HG02885 (cell line): ENCODE measurements around the gene IGF1R.
"Not testable (repeated sequence)": the region's sequence is repeated elsewhere in the genome, so short reads cannot be mapped to it uniquely, and the experiment has no call there.

ENCODE experiments used
- ATAC-seq: cut with Tn5 transposase; IDR thresholded peaks from one replicate; pipeline ENCODE4 v1.9.1; 2021; ENCODE audit warnings: mild to moderate bottlenecking; ENCODE audit not compliant: unreplicated experiment, poor library complexity

The IGF1R gene

DNA sequence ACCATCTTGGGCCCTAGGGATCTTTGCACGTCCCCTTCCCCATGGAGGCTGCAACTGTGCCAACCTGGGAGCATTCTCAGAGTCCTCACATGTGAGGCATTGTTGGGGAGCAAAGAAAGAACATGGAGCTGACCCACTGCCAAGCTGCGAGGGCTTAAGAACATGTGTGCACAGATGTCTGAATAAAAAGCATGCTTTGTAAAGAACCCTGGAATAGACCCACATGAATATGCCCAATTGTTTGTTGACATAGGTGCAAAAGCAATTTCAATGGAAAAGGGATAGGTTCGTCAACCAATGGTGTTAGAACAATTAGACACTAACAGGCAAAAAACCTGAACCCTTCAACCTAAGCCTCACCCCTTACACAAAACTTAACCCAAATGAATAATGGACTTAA is 349.9 kb downstream of the IGF1R start:
- ATAC-seq = no peak

DNA sequence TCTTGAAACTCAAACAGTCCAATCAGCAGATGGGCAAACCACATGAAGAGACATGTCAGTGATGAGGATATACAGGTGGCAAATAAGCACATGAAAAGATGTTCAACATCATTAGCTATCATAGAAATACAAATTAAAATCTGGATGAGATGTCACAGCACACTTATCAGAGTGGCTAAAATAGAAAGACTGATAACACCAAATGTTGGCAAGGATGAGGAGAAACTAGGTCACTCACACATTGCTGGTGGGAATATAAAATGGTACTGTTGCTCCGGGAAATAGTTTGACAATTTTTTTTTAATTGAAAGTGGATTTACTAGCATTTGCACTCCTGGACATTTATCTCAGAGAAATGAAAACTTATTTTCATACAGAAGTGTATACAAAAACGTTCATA is 350.9 kb downstream of the IGF1R start:
- no peak for ATAC-seq

DNA sequence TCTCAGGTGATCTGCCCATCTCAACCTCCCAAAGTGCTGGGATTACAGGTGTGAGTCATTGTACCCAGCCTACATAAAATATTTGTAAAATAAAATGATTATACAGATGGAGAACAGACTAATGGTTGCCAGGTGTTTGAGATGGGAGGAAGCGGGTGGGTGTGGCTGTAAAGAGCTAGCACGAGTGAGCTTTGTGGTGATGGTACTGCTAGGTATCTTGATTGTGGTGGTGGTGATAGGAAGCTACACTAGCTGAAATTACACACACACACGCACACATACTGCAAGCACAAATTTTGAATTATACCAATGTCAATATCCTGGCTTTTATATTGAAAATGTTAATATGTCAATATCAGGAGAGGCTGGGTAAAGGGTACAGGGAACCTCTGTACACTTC is 353.9 kb downstream of the IGF1R start:
- no peak for ATAC-seq

DNA sequence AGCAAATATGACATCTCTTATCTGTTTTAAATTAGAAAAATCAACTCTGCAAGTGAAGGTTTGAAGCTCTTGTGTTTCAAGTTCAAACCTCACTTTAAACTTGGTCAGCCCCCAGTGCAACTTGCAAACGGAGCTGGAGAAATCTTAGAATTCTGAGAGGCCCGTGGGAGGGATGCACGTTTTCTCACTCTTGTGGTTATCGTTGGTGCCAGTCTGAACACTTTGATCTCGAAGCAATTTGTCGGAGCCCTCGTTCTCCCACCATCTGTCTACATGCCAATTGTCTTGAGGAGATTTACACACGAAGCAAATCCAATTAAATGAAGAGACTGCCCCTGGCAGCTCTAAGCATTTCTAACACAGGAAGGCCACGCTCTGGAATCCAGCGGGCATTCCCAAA is 355.0 kb downstream of the IGF1R start:
- not testable (repeated sequence) for ATAC-seq

DNA sequence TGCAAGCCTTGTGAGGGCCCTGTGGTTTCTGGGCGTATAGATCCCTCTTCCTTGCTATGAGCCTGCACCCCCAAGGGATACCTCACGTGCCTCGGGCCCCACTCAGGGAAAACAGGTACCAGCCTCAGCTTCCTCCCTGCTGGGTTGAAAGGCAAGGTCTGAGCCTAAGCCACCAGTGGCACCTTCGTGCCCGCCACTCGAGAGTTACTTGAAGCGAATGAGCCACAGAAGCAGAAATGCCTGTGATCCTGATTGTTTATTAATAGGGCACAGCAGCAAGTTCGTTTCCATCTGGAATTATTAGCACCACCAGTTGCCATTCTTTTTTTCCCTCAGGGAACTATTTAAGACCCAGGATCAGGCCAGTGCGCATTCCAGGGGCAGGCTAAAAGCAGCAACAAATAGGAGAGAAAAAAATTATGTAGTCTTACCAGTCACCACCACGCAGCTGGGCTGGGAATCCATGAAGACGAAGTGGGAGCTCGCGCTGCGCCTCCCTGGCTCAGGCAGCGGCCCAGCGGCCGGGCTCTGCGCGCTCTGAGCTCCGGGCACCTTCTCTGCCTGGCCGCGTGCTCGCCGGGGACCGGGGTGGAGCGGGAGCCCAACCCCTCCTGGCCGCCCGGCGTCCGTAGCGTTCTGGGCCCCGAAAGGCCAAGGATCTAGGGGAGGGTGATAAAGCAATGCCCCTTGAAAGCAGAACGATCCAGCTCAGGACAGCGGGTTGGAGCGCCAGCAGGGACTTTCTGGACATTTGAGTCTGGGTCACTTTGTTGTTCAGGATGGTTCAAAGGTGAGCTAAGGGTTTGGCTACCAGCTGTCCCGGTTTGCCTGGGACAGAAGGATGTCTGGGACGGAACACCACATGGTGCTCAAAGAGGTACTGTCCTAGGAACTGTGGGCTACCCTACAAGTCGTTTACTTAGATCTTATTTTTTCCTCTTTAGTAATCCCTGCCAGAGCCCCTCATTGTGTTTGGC is 356.9 kb downstream of the IGF1R start:
- ATAC-seq = not testable (repeated sequence)

DNA sequence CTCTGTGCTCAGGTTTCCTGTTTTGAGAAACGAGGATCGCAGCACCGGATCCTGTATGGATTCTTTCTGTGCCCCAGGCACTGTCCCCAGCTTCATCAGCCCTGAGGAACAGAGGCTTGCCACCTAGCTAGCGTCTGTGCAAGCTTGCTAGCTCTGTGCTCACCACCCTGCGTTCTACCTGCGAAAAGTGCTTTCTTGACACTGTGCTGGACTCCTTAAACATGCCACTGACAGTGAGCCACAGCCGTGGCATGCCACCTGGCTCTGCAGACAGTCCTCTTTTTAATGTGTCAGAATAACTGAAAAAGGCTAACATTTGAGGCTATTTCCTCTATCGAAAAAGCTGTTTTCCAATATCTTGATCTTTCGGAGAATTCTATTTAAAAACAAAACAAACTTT is 357.8 kb downstream of the IGF1R start:
- no peak for ATAC-seq

DNA sequence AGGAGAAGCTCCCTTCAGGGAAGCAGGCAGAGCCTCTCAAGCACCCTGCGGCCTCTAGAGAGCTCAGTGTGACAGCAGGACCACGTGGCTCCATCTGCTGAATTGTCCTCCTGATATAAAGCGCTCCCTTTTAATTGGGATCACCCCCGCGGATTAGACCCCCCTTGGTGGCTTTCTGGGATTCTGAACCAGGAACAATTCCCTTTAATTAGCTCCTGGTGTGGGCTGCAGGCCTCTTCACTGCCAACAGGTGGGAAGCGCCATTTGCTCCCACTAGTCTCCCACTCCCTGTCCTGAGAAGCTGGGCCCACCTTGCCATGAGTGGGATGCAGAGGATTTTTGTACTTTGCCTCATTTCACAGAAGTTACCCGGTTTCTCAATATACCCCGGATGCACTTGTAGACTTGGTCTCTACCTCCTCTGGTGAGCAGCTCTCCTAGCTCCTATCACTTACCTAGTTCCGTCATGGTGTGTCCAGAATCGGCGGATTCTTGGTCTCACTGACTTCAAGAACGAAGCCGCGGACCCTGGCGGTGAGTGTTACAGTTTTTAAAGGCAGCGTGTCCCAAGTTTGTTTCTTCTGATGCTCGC is 358.7 kb downstream of the IGF1R start:
- ATAC-seq = no peak

DNA sequence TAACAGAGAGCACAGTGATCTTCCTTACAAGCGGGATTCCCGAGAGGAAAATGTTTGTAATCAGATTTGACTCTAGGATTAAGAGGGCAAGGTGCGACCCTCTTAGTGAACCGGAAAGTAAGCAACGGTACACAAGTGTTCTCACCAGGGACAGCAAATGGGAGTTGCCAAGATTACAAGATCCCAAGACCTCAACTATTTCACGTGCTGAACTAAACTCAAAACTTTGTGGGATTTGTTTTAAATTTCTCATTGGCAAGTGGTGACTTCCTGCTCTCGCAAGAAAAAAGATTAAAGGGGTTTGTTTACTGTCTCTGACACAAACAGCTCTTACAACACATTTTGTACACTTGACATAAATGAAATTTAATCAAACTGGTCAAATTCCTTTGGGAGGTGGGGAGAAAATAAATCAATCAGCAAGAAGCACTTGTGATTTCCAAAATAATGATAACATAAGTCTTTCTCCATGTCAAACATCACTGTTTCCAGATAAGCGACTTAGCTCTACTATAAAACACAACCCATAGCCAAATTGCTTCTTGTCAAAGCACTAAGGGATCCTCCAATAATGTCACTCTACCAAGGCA is 361.5 kb downstream of the IGF1R start:
- ATAC-seq = no peak

DNA sequence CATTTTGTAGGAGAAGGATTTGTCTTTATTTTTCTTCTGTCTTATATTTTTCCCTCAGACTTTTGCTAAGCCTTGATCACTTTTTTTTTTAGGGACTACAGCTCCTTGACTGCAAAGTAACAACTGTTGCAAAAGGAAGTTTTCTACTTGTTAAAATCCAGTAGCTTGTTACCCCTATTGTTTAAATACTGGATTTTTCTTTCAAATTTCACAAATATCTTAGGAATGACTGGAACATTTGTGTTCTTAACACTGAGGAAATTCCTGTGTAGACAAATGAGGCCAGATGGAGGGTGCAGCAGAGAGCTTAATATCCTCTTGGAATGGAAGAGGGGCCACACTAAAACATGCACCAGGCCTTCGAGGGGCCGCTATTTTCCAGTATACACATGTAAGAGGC is 362.4 kb downstream of the IGF1R start:
- no peak for ATAC-seq
